GM23338 (cell line): ENCODE data around the gene SYNPO2. TPM values are rescaled to one million over a fixed set of nuclear protein-coding genes. Genes with fewer than 3 reads are reported as not detected.

Source experiments
- ATAC-seq: fragments of 200-7000 bp; cut with Tn5 transposase; 3 replicates; pipeline ENCODE4 v1.9.1; 2020
- DNase-seq: peaks from one replicate; pipeline ENCODE4 v3.0.0-alpha.2; 2015; ENCODE audit warnings: low spot score
- H2AFZ ChIP-seq: fragments of 200-600 bp; sonication (generic); 2 replicates; pipeline ENCODE4 v1.8.0; 2016; ENCODE audit warnings: antibody characterized with exemption, mild to moderate bottlenecking, moderate library complexity
- H3F3A ChIP-seq: fragments of 200-600 bp; sonication (generic); replicated peaks from 2 replicates; pipeline ENCODE4 v1.8.0; 2017; ENCODE audit warnings: antibody characterized with exemption, mixed run types, low read depth
- H3K27ac ChIP-seq: fragments of 200-600 bp; sonication (generic); 2 replicates; pipeline ENCODE4 v1.6.1; 2016; ENCODE audit warnings: low read depth
- H3K27me3 ChIP-seq: fragments of 200-600 bp; sonication (generic); 2 replicates; pipeline ENCODE4 v1.8.0; 2016; ENCODE audit warnings: mild to moderate bottlenecking, mixed run types, moderate library complexity; ENCODE audit not compliant: insufficient read depth
- H3K36me3 ChIP-seq: fragments of 200-600 bp; sonication (generic); 2 replicates; pipeline ENCODE4 v1.8.0; 2016; ENCODE audit warnings: mild to moderate bottlenecking; ENCODE audit not compliant: insufficient read depth
- H3K4me1 ChIP-seq: fragments of 200-600 bp; sonication (generic); 2 replicates; pipeline ENCODE4 v1.8.0; 2016; ENCODE audit warnings: mild to moderate bottlenecking, moderate library complexity; ENCODE audit not compliant: insufficient read depth
- H3K4me2 ChIP-seq: fragments of 200-600 bp; sonication (generic); 2 replicates; pipeline ENCODE4 v1.7.1; 2017; ENCODE audit warnings: mixed run types
- H3K4me3 ChIP-seq: fragments of 200-600 bp; sonication (generic); 2 replicates; pipeline ENCODE4 v1.6.1; 2016; ENCODE audit warnings: mixed run types
- H3K79me2 ChIP-seq: fragments of 200-600 bp; sonication (generic); replicated peaks from 2 replicates; pipeline ENCODE4 v1.8.0; 2017; ENCODE audit warnings: mild to moderate bottlenecking; ENCODE audit not compliant: insufficient read depth
- H3K9me2 ChIP-seq: fragments of 200-600 bp; sonication (generic); 2 replicates; pipeline ENCODE4 v1.8.0; 2017; ENCODE audit not compliant: insufficient read depth
- H4K20me1 ChIP-seq: fragments of 200-600 bp; sonication (generic); replicated peaks from 2 replicates; pipeline ENCODE4 v1.8.0; 2017; ENCODE audit warnings: mild to moderate bottlenecking; ENCODE audit not compliant: insufficient read depth
- H3K27ac Mint-ChIP-seq: 2 replicates; pipeline ENCODE4 v1.8.0; 2020; ENCODE audit warnings: inconsistent platforms, mild to moderate bottlenecking, moderate library complexity, mixed read lengths
- H3K27me3 Mint-ChIP-seq: 3 replicates; pipeline ENCODE4 v1.8.0; 2022; ENCODE audit warnings: low read depth, mild to moderate bottlenecking, moderate library complexity, mixed read lengths, inconsistent platforms; ENCODE audit not compliant: insufficient read depth, poor library complexity
- H3K36me3 Mint-ChIP-seq: 3 replicates; pipeline ENCODE4 v1.8.0; 2021; ENCODE audit warnings: low read depth, mild to moderate bottlenecking, inconsistent platforms, moderate library complexity, mixed read lengths
- H3K4me1 Mint-ChIP-seq: 3 replicates; pipeline ENCODE4 v1.8.0; 2020; ENCODE audit warnings: mild to moderate bottlenecking, inconsistent platforms, mixed read lengths
- H3K4me3 Mint-ChIP-seq: 3 replicates; pipeline ENCODE4 v1.8.0; 2021; ENCODE audit warnings: moderate library complexity, mild to moderate bottlenecking, inconsistent platforms, mixed read lengths
- H3K9me3 Mint-ChIP-seq: 3 replicates; pipeline ENCODE4 v1.8.0; 2020; ENCODE audit warnings: moderate library complexity, mild to moderate bottlenecking, inconsistent platforms, mixed read lengths
- CREB1 ChIP-seq: fragments of 250-450 bp; sonication (Bioruptor Pico); IDR thresholded peaks from 2 replicates; pipeline ENCODE4 v1.5.0; 2020; ENCODE audit warnings: low read depth, mild to moderate bottlenecking, moderate library complexity
- STAT1 ChIP-seq: IDR thresholded peaks from one replicate; pipeline ENCODE4 v1.6.1; 2016; ENCODE audit warnings: antibody characterized with exemption; ENCODE audit not compliant: unreplicated experiment
- ZNF331 ChIP-seq: fragments of 250-450 bp; sonication (Bioruptor Pico); IDR thresholded peaks from 2 replicates; pipeline ENCODE4 v1.5.0; 2020; ENCODE audit warnings: low read depth, mild to moderate bottlenecking, moderate library complexity
- polyA plus RNA-seq: library from polyadenylated mRNA; unstranded; fragments of >200 nt; fragmentation: Nextera tagmentation; extraction: Ambion mirVana; gene quantifications from 2 replicates; pipeline ENCODE4 v1.2.1, GENCODE V29; 2016
- total RNA-seq: library from RNA; depleted of rRNA; stranded (reverse); fragments of >200 nt; shearing (Covaris generic); gene quantifications from 2 replicates; pipeline ENCODE4 v1.2.3, GENCODE V29; 2014
- TF ChIP-seq, protein P1 (sequence below): fragments of 250-450 bp; sonication (Bioruptor Pico); IDR thresholded peaks from 2 replicates; pipeline ENCODE4 v1.5.0; 2020; ENCODE audit warnings: mild to moderate bottlenecking, moderate library complexity
- TF ChIP-seq, protein P2 (sequence below): IDR thresholded peaks from 2 replicates; pipeline ENCODE4 v1.6.1; 2016; ENCODE audit warnings: antibody characterized with exemption
- TF ChIP-seq, protein P3 (sequence below), 2 experiments: fragments of 200-600 bp in 1 of 2; sonication (generic) in 1 of 2; conservative IDR thresholded peaks; 2 replicates each; pipeline versions ENCODE4 v1.5.1 to v1.6.1; 2016 to 2017; ENCODE audit warnings: antibody characterized with exemption in 2 of 2, low read depth in 2 of 2, mild to moderate bottlenecking in 2 of 2, moderate library complexity in 1 of 2

The SYNPO2 gene
- total and polyA plus RNA-seq, 2 experiments from 2014 or later = 2.1 to 3.4 TPM

DNA sequence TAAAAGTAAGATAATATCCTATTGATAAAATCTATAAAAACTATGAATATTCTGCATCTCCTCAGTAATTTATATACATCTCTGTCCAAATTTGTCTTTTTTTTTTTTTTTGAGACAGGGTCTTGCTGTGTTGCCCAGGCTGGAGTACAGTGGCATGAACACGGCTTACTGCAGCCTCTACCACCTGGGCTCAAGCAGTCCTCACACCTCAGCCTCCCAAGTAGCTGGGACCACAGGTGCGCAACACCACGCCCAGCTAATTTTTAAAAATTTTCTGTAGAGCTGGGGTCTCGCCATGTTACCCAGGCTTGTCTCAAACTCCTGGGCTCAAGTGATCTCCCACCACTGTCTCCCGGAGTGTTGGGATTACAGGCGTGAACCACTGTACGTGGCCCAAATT is 40.4 kb upstream of the SYNPO2 start (continued):
- TF ChIP-seq, protein P1, sequence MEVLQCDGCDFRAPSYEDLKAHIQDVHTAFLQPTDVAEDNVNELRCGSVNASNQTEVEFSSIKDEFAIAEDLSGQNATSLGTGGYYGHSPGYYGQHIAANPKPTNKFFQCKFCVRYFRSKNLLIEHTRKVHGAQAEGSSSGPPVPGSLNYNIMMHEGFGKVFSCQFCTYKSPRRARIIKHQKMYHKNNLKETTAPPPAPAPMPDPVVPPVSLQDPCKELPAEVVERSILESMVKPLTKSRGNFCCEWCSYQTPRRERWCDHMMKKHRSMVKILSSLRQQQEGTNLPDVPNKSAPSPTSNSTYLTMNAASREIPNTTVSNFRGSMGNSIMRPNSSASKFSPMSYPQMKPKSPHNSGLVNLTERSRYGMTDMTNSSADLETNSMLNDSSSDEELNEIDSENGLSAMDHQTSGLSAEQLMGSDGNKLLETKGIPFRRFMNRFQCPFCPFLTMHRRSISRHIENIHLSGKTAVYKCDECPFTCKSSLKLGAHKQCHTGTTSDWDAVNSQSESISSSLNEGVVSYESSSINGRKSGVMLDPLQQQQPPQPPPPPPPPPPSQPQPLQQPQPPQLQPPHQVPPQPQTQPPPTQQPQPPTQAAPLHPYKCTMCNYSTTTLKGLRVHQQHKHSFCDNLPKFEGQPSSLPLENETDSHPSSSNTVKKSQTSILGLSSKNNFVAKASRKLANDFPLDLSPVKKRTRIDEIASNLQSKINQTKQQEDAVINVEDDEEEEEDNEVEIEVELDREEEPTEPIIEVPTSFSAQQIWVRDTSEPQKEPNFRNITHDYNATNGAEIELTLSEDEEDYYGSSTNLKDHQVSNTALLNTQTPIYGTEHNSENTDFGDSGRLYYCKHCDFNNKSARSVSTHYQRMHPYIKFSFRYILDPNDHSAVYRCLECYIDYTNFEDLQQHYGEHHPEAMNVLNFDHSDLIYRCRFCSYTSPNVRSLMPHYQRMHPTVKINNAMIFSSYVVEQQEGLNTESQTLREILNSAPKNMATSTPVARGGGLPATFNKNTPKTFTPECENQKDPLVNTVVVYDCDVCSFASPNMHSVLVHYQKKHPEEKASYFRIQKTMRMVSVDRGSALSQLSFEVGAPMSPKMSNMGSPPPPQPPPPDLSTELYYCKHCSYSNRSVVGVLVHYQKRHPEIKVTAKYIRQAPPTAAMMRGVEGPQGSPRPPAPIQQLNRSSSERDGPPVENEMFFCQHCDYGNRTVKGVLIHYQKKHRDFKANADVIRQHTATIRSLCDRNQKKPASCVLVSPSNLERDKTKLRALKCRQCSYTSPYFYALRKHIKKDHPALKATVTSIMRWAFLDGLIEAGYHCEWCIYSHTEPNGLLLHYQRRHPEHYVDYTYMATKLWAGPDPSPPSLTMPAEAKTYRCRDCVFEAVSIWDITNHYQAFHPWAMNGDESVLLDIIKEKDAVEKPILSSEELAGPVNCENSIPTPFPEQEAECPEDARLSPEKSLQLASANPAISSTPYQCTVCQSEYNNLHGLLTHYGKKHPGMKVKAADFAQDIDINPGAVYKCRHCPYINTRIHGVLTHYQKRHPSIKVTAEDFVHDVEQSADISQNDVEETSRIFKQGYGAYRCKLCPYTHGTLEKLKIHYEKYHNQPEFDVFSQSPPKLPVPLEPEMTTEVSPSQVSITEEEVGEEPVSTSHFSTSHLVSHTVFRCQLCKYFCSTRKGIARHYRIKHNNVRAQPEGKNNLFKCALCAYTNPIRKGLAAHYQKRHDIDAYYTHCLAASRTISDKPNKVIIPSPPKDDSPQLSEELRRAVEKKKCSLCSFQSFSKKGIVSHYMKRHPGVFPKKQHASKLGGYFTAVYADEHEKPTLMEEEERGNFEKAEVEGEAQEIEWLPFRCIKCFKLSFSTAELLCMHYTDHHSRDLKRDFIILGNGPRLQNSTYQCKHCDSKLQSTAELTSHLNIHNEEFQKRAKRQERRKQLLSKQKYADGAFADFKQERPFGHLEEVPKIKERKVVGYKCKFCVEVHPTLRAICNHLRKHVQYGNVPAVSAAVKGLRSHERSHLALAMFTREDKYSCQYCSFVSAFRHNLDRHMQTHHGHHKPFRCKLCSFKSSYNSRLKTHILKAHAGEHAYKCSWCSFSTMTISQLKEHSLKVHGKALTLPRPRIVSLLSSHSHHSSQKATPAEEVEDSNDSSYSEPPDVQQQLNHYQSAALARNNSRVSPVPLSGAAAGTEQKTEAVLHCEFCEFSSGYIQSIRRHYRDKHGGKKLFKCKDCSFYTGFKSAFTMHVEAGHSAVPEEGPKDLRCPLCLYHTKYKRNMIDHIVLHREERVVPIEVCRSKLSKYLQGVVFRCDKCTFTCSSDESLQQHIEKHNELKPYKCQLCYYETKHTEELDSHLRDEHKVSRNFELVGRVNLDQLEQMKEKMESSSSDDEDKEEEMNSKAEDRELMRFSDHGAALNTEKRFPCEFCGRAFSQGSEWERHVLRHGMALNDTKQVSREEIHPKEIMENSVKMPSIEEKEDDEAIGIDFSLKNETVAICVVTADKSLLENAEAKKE (CRISPR knock-in tag) = no peak
- TF ChIP-seq STAT1 = no peak
- TF ChIP-seq, protein P2, sequence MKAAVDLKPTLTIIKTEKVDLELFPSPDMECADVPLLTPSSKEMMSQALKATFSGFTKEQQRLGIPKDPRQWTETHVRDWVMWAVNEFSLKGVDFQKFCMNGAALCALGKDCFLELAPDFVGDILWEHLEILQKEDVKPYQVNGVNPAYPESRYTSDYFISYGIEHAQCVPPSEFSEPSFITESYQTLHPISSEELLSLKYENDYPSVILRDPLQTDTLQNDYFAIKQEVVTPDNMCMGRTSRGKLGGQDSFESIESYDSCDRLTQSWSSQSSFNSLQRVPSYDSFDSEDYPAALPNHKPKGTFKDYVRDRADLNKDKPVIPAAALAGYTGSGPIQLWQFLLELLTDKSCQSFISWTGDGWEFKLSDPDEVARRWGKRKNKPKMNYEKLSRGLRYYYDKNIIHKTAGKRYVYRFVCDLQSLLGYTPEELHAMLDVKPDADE = no peak
- TF ChIP-seq ZNF331 (CRISPR knock-in tag) = no peak

DNA sequence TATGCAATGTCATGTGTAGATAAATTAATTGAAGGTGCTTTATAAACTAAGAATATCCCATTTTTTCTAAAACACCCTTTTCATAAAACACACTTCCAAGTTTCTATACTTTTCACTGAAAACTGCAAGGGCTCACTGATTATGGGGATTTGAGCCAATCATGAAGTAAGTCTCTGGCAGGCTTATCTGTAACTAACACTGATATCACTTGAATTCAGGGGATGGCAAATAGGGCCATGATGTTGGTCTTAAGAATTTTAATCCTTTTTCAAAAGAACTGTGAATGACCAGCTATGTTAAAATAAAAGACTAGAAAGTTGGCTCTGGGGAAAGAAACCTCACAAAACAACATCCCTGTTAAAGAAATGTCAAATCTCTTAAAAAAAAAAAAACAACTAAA is 39.8 kb upstream of the SYNPO2 start:
- no peaks in the 10 kb centered on the region for H4K20me1 ChIP-seq
- H3K4me2 ChIP-seq = peak overlapping the region; percentile 79
- peaks cover 3% of the 10 kb centered on the region for H3K27me3 Mint-ChIP-seq
- ATAC-seq = no peak
- H3K4me1 ChIP-seq = peaks cover 41% of the 10 kb centered on the region
- no peaks in the 10 kb centered on the region for H3K9me2 ChIP-seq
- DNase-seq = no peak
- H3K36me3 Mint-ChIP-seq = peaks cover 7% of the 10 kb centered on the region; the same call in 2 of the 3 replicates
- no peaks in the 10 kb centered on the region for H3K27me3 ChIP-seq
- no peaks in the 10 kb centered on the region for H3K36me3 ChIP-seq
- H3K4me1 Mint-ChIP-seq = peaks cover 53% of the 10 kb centered on the region
- H2AFZ ChIP-seq = no peak overlapping the region
- no peaks in the 10 kb centered on the region for H3K9me3 Mint-ChIP-seq
- H3K27ac Mint-ChIP-seq = peak overlapping the region; percentile 86
- H3K79me2 ChIP-seq = peaks cover 19% of the 10 kb centered on the region
- peak overlapping the region; percentile 83 for H3K27ac ChIP-seq
- H3F3A ChIP-seq = peaks cover 5% of the 10 kb centered on the region; the same call in 1 of the 2 replicates
- H3K4me3 Mint-ChIP-seq = no peak overlapping the region
- no peak overlapping the region for H3K4me3 ChIP-seq
- TF ChIP-seq, protein P3, sequence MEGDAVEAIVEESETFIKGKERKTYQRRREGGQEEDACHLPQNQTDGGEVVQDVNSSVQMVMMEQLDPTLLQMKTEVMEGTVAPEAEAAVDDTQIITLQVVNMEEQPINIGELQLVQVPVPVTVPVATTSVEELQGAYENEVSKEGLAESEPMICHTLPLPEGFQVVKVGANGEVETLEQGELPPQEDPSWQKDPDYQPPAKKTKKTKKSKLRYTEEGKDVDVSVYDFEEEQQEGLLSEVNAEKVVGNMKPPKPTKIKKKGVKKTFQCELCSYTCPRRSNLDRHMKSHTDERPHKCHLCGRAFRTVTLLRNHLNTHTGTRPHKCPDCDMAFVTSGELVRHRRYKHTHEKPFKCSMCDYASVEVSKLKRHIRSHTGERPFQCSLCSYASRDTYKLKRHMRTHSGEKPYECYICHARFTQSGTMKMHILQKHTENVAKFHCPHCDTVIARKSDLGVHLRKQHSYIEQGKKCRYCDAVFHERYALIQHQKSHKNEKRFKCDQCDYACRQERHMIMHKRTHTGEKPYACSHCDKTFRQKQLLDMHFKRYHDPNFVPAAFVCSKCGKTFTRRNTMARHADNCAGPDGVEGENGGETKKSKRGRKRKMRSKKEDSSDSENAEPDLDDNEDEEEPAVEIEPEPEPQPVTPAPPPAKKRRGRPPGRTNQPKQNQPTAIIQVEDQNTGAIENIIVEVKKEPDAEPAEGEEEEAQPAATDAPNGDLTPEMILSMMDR (conservative IDR thresholded peaks at IDR 0.05; ENCODE audit: low read depth in 2 of 2) = no peak
- TF ChIP-seq CREB1 = no peak
- TF ChIP-seq, protein P1 (CRISPR knock-in tag) = no peak
